K562 (cell line): ENCODE measurements around the gene PRMT6. TPM values are rescaled to one million over a fixed set of nuclear protein-coding genes. Genes with fewer than 3 reads are reported as not detected.

Experiments used
- ARID2 ChIP-seq: fragments of 450-650 bp; IDR thresholded peaks from 2 replicates; pipeline ENCODE4 v1.6.1; 2017; ENCODE audit warnings: antibody characterized with exemption, mild to moderate bottlenecking
- BCOR ChIP-seq: fragments of 450-650 bp; IDR thresholded peaks from 2 replicates; pipeline ENCODE4 v1.6.1; 2016
- BRD9 ChIP-seq: fragments of 450-650 bp; IDR thresholded peaks from 2 replicates; pipeline ENCODE4 v1.6.1; 2018; ENCODE audit warnings: low read depth; ENCODE audit not compliant: partially characterized antibody
- CC2D1A ChIP-seq: fragments of 450-650 bp; IDR thresholded peaks from 2 replicates; pipeline ENCODE4 v1.6.1; 2017; ENCODE audit warnings: mild to moderate bottlenecking
- DPF2 ChIP-seq: fragments of 450-650 bp; IDR thresholded peaks from 2 replicates; pipeline ENCODE4 v1.6.1; 2016
- NFRKB ChIP-seq: fragments of 450-650 bp; IDR thresholded peaks from 2 replicates; pipeline ENCODE4 v1.6.1; 2016; ENCODE audit warnings: low read depth
- SMARCA5 ChIP-seq: fragments of 450-650 bp; IDR thresholded peaks from 2 replicates; pipeline ENCODE4 v1.6.1; 2016
- THRAP3 ChIP-seq: fragments of 450-650 bp; IDR thresholded peaks from 2 replicates; pipeline ENCODE4 v1.6.1; 2016; ENCODE audit warnings: mild to moderate bottlenecking, inconsistent platforms, borderline replicate concordance
- ZBTB33 ChIP-seq: sonication (generic); formaldehyde crosslinking; IDR thresholded peaks from 2 replicates; pipeline ENCODE4 v1.8.1; 2023; ENCODE audit warnings: mild to moderate bottlenecking, missing genetic modification reagents
- polyA plus RNA-seq, 8 experiments: library from polyadenylated mRNA; depleted of rRNA in 4 of 8; stranded (reverse) in 5 of 8; unstranded in 3 of 8; fragments of >200 nt; fragmentation: Nextera tagmentation in 2 of 8; fragmentation: Illumina TruSeq in 1 of 8; extraction: Ambion mirVana in 2 of 8; extraction: Trizol in 1 of 8; gene quantifications; 2 replicates each; pipeline versions ENCODE4 v1.2.1 to v1.2.3, GENCODE V29; 2011 to 2014; ENCODE audit warnings: inconsistent platforms in 1 of 8, missing spikeins in 1 of 8
- total RNA-seq, 7 experiments: library from RNA; depleted of rRNA in 6 of 7; stranded (reverse); fragments of >200 nt in 6 of 7; fragmentation: Illumina TruSeq in 2 of 7; extraction: Trizol in 2 of 7; gene quantifications; 2 replicates each; pipeline versions ENCODE4 v1.2.1 to v1.2.3, GENCODE V29; 2011 to 2021; ENCODE audit warnings: low replicate concordance in 1 of 7
- TF ChIP-seq, protein P1 (sequence below), 2 experiments: fragments of 450-650 bp; IDR thresholded peaks; 2 replicates each; pipeline ENCODE4 v1.6.1; 2016; ENCODE audit warnings: mild to moderate bottlenecking in 2 of 2, borderline replicate concordance in 1 of 2, low read depth in 1 of 2, moderate library complexity in 1 of 2
- TF ChIP-seq, protein P2 (sequence below), 2 experiments: fragments of 450-650 bp; IDR thresholded peaks; 2 replicates each; pipeline ENCODE4 v1.6.1; 2016

PRMT6 gene
- total and polyA plus RNA-seq, 9 of the 15 experiments (the other 6 are each of a cell fraction or from before 2014, with no cell fraction given): 6.1 to 36.9 (median 29.4) TPM

- TF ChIP-seq, protein P1, sequence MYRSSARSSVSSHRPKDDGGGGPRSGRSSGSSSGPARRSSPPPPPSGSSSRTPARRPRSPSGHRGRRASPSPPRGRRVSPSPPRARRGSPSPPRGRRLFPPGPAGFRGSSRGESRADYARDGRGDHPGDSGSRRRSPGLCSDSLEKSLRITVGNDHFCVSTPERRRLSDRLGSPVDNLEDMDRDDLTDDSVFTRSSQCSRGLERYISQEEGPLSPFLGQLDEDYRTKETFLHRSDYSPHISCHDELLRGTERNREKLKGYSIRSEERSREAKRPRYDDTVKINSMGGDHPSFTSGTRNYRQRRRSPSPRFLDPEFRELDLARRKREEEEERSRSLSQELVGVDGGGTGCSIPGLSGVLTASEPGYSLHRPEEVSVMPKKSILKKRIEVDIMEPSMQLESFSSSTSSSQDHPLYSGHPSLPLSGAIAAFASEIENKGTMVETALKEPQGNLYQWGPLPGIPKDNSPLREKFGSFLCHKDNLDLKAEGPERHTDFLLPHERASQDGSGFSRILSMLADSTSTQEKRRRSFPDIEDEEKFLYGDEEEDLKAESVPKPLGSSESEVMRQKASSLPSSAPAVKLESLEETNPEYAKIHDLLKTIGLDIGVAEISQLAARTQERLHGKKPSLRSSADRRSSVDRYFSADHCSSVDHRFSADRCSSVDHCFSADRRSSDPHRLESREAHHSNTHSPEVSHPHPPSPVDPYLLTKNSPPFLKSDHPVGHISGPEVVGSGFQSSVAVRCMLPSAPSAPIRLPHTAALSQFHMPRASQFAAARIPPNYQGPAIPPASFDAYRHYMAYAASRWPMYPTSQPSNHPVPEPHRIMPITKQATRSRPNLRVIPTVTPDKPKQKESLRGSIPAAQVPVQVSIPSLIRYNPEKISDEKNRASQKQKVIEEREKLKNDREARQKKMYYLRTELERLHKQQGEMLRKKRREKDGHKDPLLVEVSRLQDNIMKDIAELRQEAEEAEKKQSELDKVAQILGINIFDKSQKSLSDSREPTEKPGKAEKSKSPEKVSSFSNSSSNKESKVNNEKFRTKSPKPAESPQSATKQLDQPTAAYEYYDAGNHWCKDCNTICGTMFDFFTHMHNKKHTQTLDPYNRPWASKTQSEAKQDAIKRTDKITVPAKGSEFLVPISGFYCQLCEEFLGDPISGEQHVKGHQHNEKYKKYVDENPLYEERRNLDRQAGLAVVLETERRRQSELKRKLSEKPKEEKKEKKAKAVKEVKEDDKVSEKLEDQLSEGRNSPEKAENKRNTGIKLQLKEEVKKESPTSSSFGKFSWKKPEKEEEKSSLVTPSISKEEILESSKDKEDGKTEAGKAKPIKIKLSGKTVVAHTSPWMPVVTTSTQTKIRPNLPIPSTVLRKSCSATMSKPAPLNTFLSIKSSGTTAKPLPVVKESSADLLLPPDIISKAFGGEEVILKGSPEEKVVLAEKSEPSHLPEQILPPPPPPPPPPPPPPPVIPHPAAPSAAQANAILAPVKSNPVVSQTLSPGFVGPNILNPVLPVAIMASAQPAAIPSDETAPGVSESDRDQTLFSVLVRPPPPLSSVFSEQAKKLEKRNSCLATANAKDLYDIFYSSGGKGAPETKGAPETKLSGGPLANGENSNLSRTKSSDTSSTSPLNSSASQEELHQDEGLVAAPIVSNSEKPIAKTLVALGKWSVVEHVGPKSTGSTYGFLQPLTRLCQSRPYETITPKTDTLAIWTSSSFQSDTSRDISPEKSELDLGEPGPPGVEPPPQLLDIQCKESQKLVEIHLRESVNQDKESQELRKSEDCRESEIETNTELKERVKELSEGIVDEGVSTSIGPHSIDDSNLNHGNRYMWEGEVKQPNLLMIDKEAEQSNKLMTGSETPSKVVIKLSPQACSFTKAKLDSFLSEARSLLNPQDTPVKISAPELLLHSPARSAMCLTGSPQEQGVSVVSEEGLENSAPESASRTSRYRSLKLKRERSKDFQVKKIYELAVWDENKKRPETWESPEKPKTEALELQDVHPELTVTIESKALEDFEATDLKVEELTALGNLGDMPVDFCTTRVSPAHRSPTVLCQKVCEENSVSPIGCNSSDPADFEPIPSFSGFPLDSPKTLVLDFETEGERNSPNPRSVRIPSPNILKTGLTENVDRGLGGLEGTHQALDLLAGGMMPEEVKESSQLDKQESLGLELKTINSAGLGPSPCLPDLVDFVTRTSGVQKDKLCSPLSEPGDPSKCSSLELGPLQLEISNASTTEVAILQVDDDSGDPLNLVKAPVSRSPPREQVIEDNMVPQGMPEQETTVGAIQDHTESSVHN (IDR thresholded peaks at IDR 0.05; ENCODE audit: borderline replicate concordance in 1 of 2, low read depth in 1 of 2): 0 out of 4 replicates have a peak, but pooled peaks of 1 of the 2 experiments have one; percentile 25
- TF ChIP-seq SMARCA5 (0 out of 2 replicates have a peak, but pooled peaks have one; percentile 16), BRD9 (peak; percentile 26), ZBTB33 (CRISPR knock-in tag) (peak; percentile 89), ARID2 (peak; percentile 57; the same call in 1 of the 2 replicates), DPF2 (0 out of 2 replicates have a peak, but pooled peaks have one; percentile 39), NFRKB (peak; percentile 65; the same call in 1 of the 2 replicates), BCOR (peak; percentile 36; the same call in 1 of the 2 replicates), CC2D1A (0 out of 2 replicates have a peak, but pooled peaks have one; percentile 36), THRAP3 (peak; percentile 95)
- TF ChIP-seq, protein P2, sequence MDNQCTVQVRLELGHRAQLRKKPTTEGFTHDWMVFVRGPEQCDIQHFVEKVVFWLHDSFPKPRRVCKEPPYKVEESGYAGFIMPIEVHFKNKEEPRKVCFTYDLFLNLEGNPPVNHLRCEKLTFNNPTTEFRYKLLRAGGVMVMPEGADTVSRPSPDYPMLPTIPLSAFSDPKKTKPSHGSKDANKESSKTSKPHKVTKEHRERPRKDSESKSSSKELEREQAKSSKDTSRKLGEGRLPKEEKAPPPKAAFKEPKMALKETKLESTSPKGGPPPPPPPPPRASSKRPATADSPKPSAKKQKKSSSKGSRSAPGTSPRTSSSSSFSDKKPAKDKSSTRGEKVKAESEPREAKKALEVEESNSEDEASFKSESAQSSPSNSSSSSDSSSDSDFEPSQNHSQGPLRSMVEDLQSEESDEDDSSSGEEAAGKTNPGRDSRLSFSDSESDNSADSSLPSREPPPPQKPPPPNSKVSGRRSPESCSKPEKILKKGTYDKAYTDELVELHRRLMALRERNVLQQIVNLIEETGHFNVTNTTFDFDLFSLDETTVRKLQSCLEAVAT (IDR thresholded peaks at IDR 0.05): peak; percentile 62 to 98; a peak in 3 of 4 replicates
Observed at GRCh38 chr1:107055919-107056425, 502 bp upstream of the PRMT6 start (continued).
